Fibroblast of villous mesenchyme (primary cell): Measurements from ENCODE around the gene RASSF3. TPM values are rescaled to one million over a fixed set of nuclear protein-coding genes. Genes with fewer than 3 reads are reported as not detected.

Experiments
- DNase-seq: peaks from one replicate; pipeline ENCODE4 v3.0.0-alpha.2; 2010; ENCODE audit warnings: low read depth
- H3K4me3 ChIP-seq: 2 replicates; pipeline ENCODE4 v1.5.1; 2011; ENCODE audit warnings: low read depth, mild to moderate bottlenecking, low read length
- total RNA-seq: library from RNA; depleted of rRNA; stranded (reverse); fragments of >200 nt; gene quantifications from 2 replicates; pipeline ENCODE4 v1.2.3, GENCODE V29; 2012
- TF ChIP-seq, protein P1 (sequence below): IDR thresholded peaks from 2 replicates; pipeline ENCODE4 v1.5.1; 2012; ENCODE audit warnings: low read depth, mild to moderate bottlenecking, low read length; ENCODE audit not compliant: insufficient read depth

The RASSF3 gene
- total RNA-seq, 1 donor, result 31.1 TPM

DNA sequence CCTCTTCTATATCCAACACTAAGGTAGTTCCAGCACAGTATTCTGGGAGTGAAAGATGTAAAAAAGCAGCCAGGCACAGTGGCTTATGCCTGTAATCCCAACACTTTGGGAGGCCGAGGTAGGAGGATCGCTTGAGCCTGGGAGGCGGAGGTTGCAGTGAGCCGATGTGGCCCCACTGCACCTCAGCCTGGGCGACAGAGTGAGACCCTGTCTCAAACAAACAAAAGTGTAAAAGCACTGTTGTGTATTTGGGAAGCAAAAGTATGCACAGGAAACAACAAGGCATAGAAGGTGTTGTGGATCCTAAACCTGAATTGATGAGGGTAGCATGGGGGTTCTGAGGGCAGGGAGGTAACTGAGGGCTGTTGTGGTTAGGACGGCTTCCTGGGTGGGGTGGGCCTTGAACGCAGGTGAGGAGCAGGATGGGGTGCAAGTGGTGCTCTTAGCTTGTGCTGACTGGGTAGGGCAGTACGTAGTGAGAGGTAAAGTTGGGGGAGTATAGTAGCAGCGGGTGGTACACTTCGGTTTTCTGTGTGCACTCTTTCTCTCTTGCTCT is 64.2 kb downstream of the RASSF3 start:
- H3K4me3 ChIP-seq, result no peak overlapping the region
- TF ChIP-seq, protein P1, sequence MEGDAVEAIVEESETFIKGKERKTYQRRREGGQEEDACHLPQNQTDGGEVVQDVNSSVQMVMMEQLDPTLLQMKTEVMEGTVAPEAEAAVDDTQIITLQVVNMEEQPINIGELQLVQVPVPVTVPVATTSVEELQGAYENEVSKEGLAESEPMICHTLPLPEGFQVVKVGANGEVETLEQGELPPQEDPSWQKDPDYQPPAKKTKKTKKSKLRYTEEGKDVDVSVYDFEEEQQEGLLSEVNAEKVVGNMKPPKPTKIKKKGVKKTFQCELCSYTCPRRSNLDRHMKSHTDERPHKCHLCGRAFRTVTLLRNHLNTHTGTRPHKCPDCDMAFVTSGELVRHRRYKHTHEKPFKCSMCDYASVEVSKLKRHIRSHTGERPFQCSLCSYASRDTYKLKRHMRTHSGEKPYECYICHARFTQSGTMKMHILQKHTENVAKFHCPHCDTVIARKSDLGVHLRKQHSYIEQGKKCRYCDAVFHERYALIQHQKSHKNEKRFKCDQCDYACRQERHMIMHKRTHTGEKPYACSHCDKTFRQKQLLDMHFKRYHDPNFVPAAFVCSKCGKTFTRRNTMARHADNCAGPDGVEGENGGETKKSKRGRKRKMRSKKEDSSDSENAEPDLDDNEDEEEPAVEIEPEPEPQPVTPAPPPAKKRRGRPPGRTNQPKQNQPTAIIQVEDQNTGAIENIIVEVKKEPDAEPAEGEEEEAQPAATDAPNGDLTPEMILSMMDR, result no peak
- no peak for DNase-seq

DNA sequence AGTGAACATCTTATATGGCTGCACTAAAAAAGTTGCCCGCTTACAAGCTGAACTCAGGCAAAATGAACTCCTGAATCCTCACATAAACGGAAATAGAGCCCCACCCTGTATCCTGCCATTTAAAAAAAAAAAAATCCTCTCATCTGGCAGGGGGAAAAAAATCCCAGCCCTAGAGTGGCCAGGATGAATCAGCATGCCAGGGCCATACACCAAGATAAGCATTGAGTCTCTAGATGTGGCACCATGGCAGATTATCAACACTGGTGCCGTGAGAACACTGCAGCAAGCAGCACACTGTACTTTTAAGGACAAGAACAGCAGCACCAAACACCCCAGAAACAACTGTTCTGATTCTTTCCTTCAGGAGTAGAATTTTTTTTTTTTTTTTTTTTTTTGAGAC is 65.5 kb downstream of the RASSF3 start:
- TF ChIP-seq, protein P1, result no peak
- peak; percentile 73 for DNase-seq
- H3K4me3 ChIP-seq, result no peak overlapping the region

DNA sequence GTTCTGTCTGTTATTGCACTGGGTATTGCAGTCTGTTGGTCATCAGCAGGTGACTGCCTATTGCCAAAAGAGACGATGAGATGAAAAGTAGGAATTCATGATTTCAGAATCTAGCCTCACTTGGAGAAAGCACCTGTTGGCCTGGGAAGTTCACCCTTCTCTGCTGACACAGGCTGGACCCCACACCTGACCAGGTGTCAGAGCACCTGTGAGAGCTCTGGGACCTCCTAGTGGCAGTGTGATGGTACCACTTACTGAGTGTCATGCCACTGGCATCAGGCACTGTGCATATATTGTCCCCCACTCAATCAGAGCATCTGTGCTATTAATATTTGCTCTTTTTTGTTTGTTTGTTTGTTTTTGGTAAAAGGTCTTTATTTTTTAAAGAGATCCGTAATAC is 68.0 kb downstream of the RASSF3 start:
- H3K4me3 ChIP-seq, result no peak overlapping the region
- DNase-seq, result no peak
- TF ChIP-seq, protein P1, result no peak

DNA sequence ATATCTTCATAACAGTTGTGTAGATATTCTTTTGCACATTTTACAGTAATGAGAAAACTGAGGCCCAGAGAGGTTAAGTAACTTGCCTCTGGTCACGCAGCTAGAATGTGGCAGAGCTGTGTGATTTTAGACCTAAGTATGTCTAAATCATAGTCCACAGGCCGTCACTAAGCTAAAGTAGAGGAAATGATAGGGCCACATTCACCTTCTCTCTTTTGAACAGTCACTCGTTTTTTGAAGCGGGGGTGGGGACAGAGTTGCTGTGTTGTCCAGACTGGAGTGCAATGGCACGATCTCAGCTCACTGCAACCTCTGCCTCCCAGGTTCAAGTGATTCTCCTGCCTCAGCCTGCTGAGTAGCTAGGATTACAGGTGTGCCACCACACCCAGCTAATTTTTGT is 68.5 kb downstream of the RASSF3 start:
- H3K4me3 ChIP-seq, result no peak overlapping the region
- DNase-seq, result no peak
- TF ChIP-seq, protein P1, result no peak

DNA sequence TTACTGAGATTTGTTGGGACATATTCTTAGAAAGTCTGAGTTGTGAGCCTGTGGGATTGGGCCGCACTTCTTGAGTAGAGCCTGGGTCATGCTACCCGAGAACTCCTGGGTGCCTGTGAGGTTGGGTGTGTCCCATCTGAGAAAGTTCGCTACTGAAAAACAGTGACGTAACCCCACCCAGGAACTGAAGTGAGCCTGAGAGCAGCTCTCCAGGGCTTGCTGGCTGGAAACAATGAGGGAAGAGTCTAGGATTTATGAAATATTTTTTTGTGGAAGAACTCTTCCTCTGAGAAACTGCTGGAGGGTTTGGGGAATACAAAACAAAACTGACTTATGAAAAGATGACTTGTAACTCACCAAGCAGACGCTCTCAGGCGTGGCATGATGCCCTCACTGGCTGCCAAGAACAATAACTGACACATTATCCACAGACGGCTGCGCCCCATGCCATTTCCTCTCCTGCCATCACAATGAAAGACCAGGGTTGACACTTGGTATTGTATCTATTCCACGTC is 69.2 kb downstream of the RASSF3 start:
- TF ChIP-seq, protein P1, result no peak
- H3K4me3 ChIP-seq, result no peak overlapping the region
- peak; percentile 79 for DNase-seq

DNA sequence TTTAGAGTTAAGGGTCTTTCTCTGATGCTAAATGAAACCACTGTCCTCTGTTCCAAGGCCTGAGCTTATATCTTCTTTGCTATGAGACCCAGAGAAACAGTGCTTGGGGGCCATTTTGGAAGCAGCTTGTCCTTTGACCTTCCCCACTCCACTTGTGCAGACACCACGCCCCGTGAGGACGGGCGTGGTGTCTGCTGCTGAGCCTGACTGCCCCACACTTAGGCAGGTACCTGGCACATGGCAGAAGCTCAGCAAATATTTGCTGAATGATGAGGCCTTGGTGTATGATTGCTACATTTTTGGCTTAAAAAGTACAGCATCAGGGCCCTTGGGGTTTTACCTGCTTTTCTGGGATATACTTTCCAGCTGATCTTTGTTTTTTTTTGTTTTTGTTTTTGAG is 69.9 kb downstream of the RASSF3 start:
- TF ChIP-seq, protein P1, result no peak
- no peak overlapping the region for H3K4me3 ChIP-seq
- DNase-seq, result no peak
